K562 (cell line): ENCODE results near the gene EIF4E1B. TPM values are rescaled to one million over a fixed set of nuclear protein-coding genes. Genes with fewer than 3 reads are reported as not detected.

ENCODE experiments used
- ATAC-seq: fragments of 200-7000 bp; cut with Tn5 transposase; 3 replicates; pipeline ENCODE4 v1.9.1; 2020; ENCODE audit warnings: moderate library complexity
- BruUV-seq: library from RNA; stranded (reverse); fragments of 400-500 nt; replicated peaks from 2 replicates; lab custom pipeline; 2021; lab: Mats Ljungman, UMichigan
- CTCF ChIA-PET: fragments of 300-600 bp; formaldehyde crosslinking; extraction: SDS; loops from one replicate; lab custom pipeline; 2021; ENCODE audit warnings: low intra/inter-chr PET ratio; lab: Yijun Ruan, JAX
- POLR2A ChIA-PET: fragments of 300-600, 350-650 bp; sonication (Branson Sonifier 250); formaldehyde crosslinking; extraction: SDS; loops from one replicate; lab custom pipeline; 2021; ENCODE audit warnings: antibody characterized with exemption, inconsistent platforms; lab: Yijun Ruan, JAX
- DNase-seq, 4 experiments: peaks; one replicate each; pipeline versions ENCODE4 v3.0.0 to v3.0.0-alpha.2; 2011 to 2018; ENCODE audit warnings: low spot score in 3 of 4, mixed read lengths in 3 of 4; ENCODE audit errors: extremely low read depth in 1 of 4
- FAIRE-seq: peaks from 2 replicates; lab custom pipeline; 2011; peaks lifted over from hg19 to GRCh38; lab: Jason Lieb, UNC
- H2AFZ ChIP-seq: 2 replicates; pipeline ENCODE4 v1.6.0; 2011; ENCODE audit warnings: low read depth, low read length, control low read depth, inconsistent platforms
- H3K27ac ChIP-seq: fragments of 200-600 bp; 3 replicates; pipeline ENCODE4 v1.8.0; 2011; ENCODE audit warnings: low read depth, mild to moderate bottlenecking, control low read depth, inconsistent platforms, low read length, moderate library complexity, mixed read lengths; ENCODE audit errors: extremely low read depth
- H3K27me3 ChIP-seq, 2 experiments: fragments of 300-600 bp in 1 of 2; 2 replicates in 1 of 2; 3 replicates in 1 of 2; pipeline versions ENCODE4 v1.6.0 to v1.8.0; 2011; ENCODE audit warnings: inconsistent platforms in 2 of 2, low read length in 2 of 2, mild to moderate bottlenecking in 1 of 2, mixed read lengths in 1 of 2, moderate library complexity in 1 of 2; ENCODE audit not compliant: control insufficient read depth in 2 of 2, insufficient read depth in 2 of 2
- H3K36me3 ChIP-seq: fragments of 300-600 bp; 3 replicates; pipeline ENCODE4 v1.8.0; 2011; ENCODE audit warnings: mild to moderate bottlenecking, low read length, inconsistent platforms; ENCODE audit not compliant: control insufficient read depth, insufficient read depth
- H3K4me1 ChIP-seq, 2 experiments: fragments of 200-600 bp in 1 of 2; replicated peaks in 1 of 2; 2 replicates in 1 of 2; 3 replicates in 1 of 2; pipeline versions ENCODE4 v1.5.1 to v1.8.0; 2011; ENCODE audit warnings: inconsistent platforms in 2 of 2, low read length in 2 of 2, mild to moderate bottlenecking in 1 of 2, mixed read lengths in 1 of 2, moderate library complexity in 1 of 2; ENCODE audit not compliant: control insufficient read depth in 2 of 2, insufficient read depth in 2 of 2
- H3K4me2 ChIP-seq: 2 replicates; pipeline ENCODE4 v1.6.1; 2011; ENCODE audit warnings: low read length, control low read depth, inconsistent platforms, mixed read lengths; ENCODE audit not compliant: insufficient read depth
- H3K4me3 ChIP-seq: fragments of 200-600 bp; sonication (generic), shearing (Covaris generic); 2 replicates; pipeline ENCODE4 v1.5.1; 2016; ENCODE audit warnings: control low read depth, inconsistent platforms
- H3K79me2 ChIP-seq: fragments of 200-600 bp; 3 replicates; pipeline ENCODE4 v1.8.0; 2011; ENCODE audit warnings: low read length, inconsistent platforms; ENCODE audit not compliant: control insufficient read depth, insufficient read depth
- H3K9ac ChIP-seq, 2 experiments: 2 replicates each; pipeline versions ENCODE4 v1.6.0 to v1.6.1; 2011; ENCODE audit warnings: low read depth in 2 of 2, low read length in 2 of 2, control low read depth in 1 of 2, inconsistent platforms in 1 of 2, mild to moderate bottlenecking in 1 of 2, mixed read lengths in 1 of 2; ENCODE audit not compliant: insufficient read depth in 1 of 2
- H3K9me1 ChIP-seq: one replicate; pipeline ENCODE4 v1.6.0; 2011; ENCODE audit warnings: inconsistent platforms, mild to moderate bottlenecking, low read length, moderate library complexity; ENCODE audit not compliant: control insufficient read depth, insufficient read depth
- H3K9me3 ChIP-seq: replicated peaks from 2 replicates; pipeline ENCODE4 v1.5.1; 2011; ENCODE audit warnings: low read depth, low read length, inconsistent platforms; ENCODE audit not compliant: control insufficient read depth, insufficient read depth
- H4K20me1 ChIP-seq: replicated peaks from 2 replicates; pipeline ENCODE4 v1.6.1; 2011; ENCODE audit warnings: low read length, inconsistent platforms, mixed read lengths; ENCODE audit not compliant: control insufficient read depth, insufficient read depth
- CC2D1A ChIP-seq: fragments of 450-650 bp; IDR thresholded peaks from 2 replicates; pipeline ENCODE4 v1.6.1; 2017; ENCODE audit warnings: mild to moderate bottlenecking
- CSDE1 ChIP-seq, 2 experiments: fragments of 450-650 bp; IDR thresholded peaks; 2 replicates each; pipeline ENCODE4 v1.6.1; 2016; ENCODE audit warnings: mild to moderate bottlenecking in 1 of 2
- DACH1 ChIP-seq: fragments of 450-650 bp; IDR thresholded peaks from 2 replicates; pipeline ENCODE4 v1.6.1; 2018; ENCODE audit not compliant: partially characterized antibody
- KDM1A ChIP-seq, 2 experiments: fragments of 450-650 bp; IDR thresholded peaks; 2 replicates each; pipeline ENCODE4 v1.6.1; 2016; ENCODE audit warnings: mild to moderate bottlenecking in 2 of 2
- NFIC ChIP-seq: fragments of 450-650 bp; IDR thresholded peaks from 2 replicates; pipeline ENCODE4 v1.6.1; 2017; ENCODE audit warnings: mild to moderate bottlenecking, inconsistent platforms
- NFIX ChIP-seq: fragments of 250-450 bp; sonication (Bioruptor Pico); IDR thresholded peaks from 2 replicates; pipeline ENCODE4 v1.4.0; 2020; ENCODE audit warnings: low read depth, mild to moderate bottlenecking, moderate library complexity
- POLR2H ChIP-seq: IDR thresholded peaks from 2 replicates; pipeline ENCODE4 v1.6.1; 2016; ENCODE audit warnings: missing genetic modification characterization, low read depth, mild to moderate bottlenecking, control low read depth, missing compliant biosample characterization, moderate library complexity
- SMAD1 ChIP-seq: fragments of 150-350 bp; IDR thresholded peaks from 2 replicates; pipeline ENCODE4 v1.6.1; 2014; ENCODE audit warnings: low read length, low read depth; ENCODE audit not compliant: partially characterized antibody
- SNRNP70 ChIP-seq: fragments of 200-400 bp; formaldehyde crosslinking; optimal IDR thresholded peaks from 2 replicates; pipeline ENCODE3; 2017; ENCODE audit warnings: low read depth, low read length
- STAT5A ChIP-seq: IDR thresholded peaks from 2 replicates; pipeline ENCODE4 v1.6.1; 2012; ENCODE audit warnings: low read length, inconsistent platforms, borderline replicate concordance
- TCF7L2 ChIP-seq: fragments of 150-350 bp; IDR thresholded peaks from 2 replicates; pipeline ENCODE4 v1.6.1; 2016; ENCODE audit warnings: low read depth, mild to moderate bottlenecking, low read length, moderate library complexity
- ZNF212 ChIP-seq: fragments of 450-650 bp; formaldehyde crosslinking; IDR thresholded peaks from 2 replicates; pipeline ENCODE4 v1.4.0; 2020; ENCODE audit warnings: mild to moderate bottlenecking
- WGBS: fragments of 100-300 bp; shearing (Covaris generic); methylation state at CpG from one replicate; pipeline ENCODE4 v1.1.6; 2016; ENCODE audit warnings: low coverage, mixed read lengths; ENCODE audit not compliant: insufficient coverage; ENCODE audit errors: missing lambda C conversion rate; 5-methylcytosine and 5-hydroxymethylcytosine counted together
- in situ Hi-C: fragments of 300-500 bp; cut with MboI; formaldehyde crosslinking; loops from 4 replicates; pipeline ENCODE4 v1.15.0; 2018; ENCODE audit warnings: inconsistent platforms, mixed read lengths
- intact Hi-C: fragments of 100-400 bp; cut with micrococcal nuclease; formaldehyde crosslinking; loops from 2 replicates; pipeline ENCODE4 v1.14.2; 2022
- polyA plus RNA-seq, 8 experiments: library from polyadenylated mRNA; depleted of rRNA in 4 of 8; stranded (reverse) in 5 of 8; unstranded in 3 of 8; fragments of >200 nt; fragmentation: Nextera tagmentation in 2 of 8; fragmentation: Illumina TruSeq in 1 of 8; extraction: Ambion mirVana in 2 of 8; extraction: Trizol in 1 of 8; gene quantifications; 2 replicates each; pipeline versions ENCODE4 v1.2.1 to v1.2.3, GENCODE V29; 2011 to 2014; ENCODE audit warnings: inconsistent platforms in 1 of 8, missing spikeins in 1 of 8
- total RNA-seq, 7 experiments: library from RNA; depleted of rRNA in 6 of 7; stranded (reverse); fragments of >200 nt in 6 of 7; fragmentation: Illumina TruSeq in 2 of 7; extraction: Trizol in 2 of 7; gene quantifications; 2 replicates each; pipeline versions ENCODE4 v1.2.1 to v1.2.3, GENCODE V29; 2011 to 2021; ENCODE audit warnings: low replicate concordance in 1 of 7
- TF ChIP-seq, protein P1 (sequence below), 2 experiments: IDR thresholded peaks; 2 replicates each; pipeline ENCODE4 v1.6.1; 2011; ENCODE audit warnings: borderline replicate concordance in 1 of 2, control low read depth in 1 of 2, low read depth in 1 of 2, low read length in 1 of 2, mild to moderate bottlenecking in 1 of 2, mixed read lengths in 1 of 2, moderate library complexity in 1 of 2; ENCODE audit not compliant: insufficient read depth in 1 of 2, insufficient read length in 1 of 2, poor library complexity in 1 of 2, severe bottlenecking in 1 of 2; ENCODE audit errors: extremely low read depth in 1 of 2
- TF ChIP-seq, protein P2 (sequence below): IDR thresholded peaks from 2 replicates; pipeline ENCODE4 v1.6.1; 2011; ENCODE audit warnings: borderline replicate concordance, low read depth, mild to moderate bottlenecking, moderate library complexity, low read length; ENCODE audit not compliant: insufficient read depth, poor library complexity, severe bottlenecking
- TF ChIP-seq, protein P3 (sequence below): sonication (generic); formaldehyde crosslinking; IDR thresholded peaks from 2 replicates; pipeline ENCODE4 v1.8.0; 2022; ENCODE audit warnings: missing genetic modification reagents, mild to moderate bottlenecking, borderline replicate concordance

The EIF4E1B gene
- total and polyA plus RNA-seq, 9 of the 15 experiments (the other 6 are each of a cell fraction or from before 2014, with no cell fraction given) = not detected

DNA sequence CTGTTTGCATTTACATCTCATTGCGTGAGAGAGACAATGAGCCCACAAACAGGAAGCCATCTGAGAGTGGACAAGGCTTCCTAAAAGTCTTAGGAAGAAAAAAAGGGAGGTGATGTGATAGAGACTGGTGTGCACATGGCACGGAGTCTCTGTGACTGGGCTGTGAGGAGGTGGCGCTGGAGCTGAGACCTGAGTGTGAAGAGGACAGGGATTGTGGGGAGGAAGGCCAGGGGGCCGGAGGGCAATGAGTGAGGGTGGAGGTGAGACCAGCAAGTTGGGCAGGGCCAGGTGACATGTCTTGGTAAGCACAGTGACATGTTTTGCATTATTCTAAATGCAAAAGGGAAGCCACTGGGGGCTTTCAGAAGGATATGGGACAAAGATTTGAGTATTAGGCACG lies 61.9 kb downstream of the EIF4E1B start (continued):
- TF ChIP-seq NFIC (no peak), POLR2H (tag) (no peak), NFIX (CRISPR knock-in tag) (no peak)
- TF ChIP-seq, protein P1, sequence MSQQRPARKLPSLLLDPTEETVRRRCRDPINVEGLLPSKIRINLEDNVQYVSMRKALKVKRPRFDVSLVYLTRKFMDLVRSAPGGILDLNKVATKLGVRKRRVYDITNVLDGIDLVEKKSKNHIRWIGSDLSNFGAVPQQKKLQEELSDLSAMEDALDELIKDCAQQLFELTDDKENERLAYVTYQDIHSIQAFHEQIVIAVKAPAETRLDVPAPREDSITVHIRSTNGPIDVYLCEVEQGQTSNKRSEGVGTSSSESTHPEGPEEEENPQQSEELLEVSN (IDR thresholded peaks at IDR 0.05; ENCODE audit: borderline replicate concordance in 1 of 2, extremely low read depth in 1 of 2, insufficient read depth in 1 of 2, insufficient read length in 1 of 2, low read depth in 1 of 2, low read length in 1 of 2, poor library complexity in 1 of 2, severe bottlenecking in 1 of 2) = no peak

DNA sequence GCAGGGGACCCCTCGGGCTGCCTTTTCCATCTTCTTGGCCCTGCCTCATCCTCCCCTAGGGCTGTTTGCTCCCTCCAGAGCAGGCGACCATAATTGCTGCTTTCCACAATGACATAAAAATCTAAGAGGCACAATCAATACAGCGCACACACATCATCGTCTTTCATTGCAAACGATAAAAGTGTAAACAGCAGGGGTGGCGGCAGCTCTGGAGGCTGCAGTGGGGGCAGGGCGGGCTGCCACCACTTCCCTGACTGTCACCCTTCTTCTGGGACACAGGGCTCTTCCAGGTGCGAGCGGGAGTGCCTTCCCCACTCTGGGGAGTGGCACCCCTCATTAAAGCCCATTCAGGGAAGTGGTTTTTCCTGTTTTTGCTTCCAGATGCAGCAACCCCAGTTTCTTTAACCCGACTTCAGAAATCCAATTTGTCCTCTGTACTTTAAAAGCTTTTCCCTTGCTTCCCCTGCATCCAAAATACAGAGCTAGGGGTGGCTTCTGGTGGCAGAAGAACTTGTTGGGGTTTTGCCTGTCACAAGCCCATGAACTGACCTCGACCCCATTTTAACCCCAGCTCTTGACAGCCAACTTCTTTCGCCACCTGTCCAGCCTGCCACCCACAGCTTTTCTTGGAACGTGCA lies 62.5 kb downstream of the EIF4E1B start:
- Histone ChIP-seq H3K9me1 (no peaks in the 10 kb centered on the region), H2AFZ (no peak overlapping the region), H3K4me2 (no peak overlapping the region), H4K20me1 (no peaks in the 10 kb centered on the region; the same call in 1 of the 2 replicates), H3K79me2 (no peaks in the 10 kb centered on the region), H3K4me3 (no peak overlapping the region), H3K36me3 (no peaks in the 10 kb centered on the region), H3K4me1 (peaks cover 0 to 12% of the 10 kb centered on the region in 2 experiments; a peak in 3 of 5 replicates), H3K9ac (no peak overlapping the region), H3K27ac (no peak overlapping the region), H3K9me3 (no peaks in the 10 kb centered on the region), H3K27me3 (peaks cover 29 to 79% of the 10 kb centered on the region in 2 experiments)
- ChIA-PET CTCF (no interaction called here), POLR2A (interaction anchor here (0.6 to 0.9 kb wide), 2 partner anchors 28 to 608 kb away, joined by 4 read pairs; no protein-coding TSS in a partner anchor)
- DNase-seq = no peak
- no peak for FAIRE-seq
- WGBS = under 1% methylated on average over 13 of the region's 13 CpGs
- in situ Hi-C loops = no loop called here
- intact Hi-C loops = no loop called here
- ATAC-seq = no peak
- BruUV-seq = no TSS peak
- TF ChIP-seq KDM1A (IDR thresholded peaks at IDR 0.05) (no peak), CC2D1A (no peak), TCF7L2 (no peak), DACH1 (no peak), CSDE1 (IDR thresholded peaks at IDR 0.05) (no peak), ZNF212 (CRISPR knock-in tag) (no peak), STAT5A (0 out of 2 replicates have a peak, but pooled peaks have one; percentile 34), SMAD1 (no peak), SNRNP70 (no peak)
- TF ChIP-seq, protein P2, sequence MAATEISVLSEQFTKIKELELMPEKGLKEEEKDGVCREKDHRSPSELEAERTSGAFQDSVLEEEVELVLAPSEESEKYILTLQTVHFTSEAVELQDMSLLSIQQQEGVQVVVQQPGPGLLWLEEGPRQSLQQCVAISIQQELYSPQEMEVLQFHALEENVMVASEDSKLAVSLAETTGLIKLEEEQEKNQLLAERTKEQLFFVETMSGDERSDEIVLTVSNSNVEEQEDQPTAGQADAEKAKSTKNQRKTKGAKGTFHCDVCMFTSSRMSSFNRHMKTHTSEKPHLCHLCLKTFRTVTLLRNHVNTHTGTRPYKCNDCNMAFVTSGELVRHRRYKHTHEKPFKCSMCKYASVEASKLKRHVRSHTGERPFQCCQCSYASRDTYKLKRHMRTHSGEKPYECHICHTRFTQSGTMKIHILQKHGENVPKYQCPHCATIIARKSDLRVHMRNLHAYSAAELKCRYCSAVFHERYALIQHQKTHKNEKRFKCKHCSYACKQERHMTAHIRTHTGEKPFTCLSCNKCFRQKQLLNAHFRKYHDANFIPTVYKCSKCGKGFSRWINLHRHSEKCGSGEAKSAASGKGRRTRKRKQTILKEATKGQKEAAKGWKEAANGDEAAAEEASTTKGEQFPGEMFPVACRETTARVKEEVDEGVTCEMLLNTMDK = no peak
- TF ChIP-seq, protein P3, sequence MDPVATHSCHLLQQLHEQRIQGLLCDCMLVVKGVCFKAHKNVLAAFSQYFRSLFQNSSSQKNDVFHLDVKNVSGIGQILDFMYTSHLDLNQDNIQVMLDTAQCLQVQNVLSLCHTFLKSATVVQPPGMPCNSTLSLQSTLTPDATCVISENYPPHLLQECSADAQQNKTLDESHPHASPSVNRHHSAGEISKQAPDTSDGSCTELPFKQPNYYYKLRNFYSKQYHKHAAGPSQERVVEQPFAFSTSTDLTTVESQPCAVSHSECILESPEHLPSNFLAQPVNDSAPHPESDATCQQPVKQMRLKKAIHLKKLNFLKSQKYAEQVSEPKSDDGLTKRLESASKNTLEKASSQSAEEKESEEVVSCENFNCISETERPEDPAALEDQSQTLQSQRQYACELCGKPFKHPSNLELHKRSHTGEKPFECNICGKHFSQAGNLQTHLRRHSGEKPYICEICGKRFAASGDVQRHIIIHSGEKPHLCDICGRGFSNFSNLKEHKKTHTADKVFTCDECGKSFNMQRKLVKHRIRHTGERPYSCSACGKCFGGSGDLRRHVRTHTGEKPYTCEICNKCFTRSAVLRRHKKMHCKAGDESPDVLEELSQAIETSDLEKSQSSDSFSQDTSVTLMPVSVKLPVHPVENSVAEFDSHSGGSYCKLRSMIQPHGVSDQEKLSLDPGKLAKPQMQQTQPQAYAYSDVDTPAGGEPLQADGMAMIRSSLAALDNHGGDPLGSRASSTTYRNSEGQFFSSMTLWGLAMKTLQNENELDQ (CRISPR knock-in tag) = no peak
